SH-SY5Y (cell line): ENCODE measurements around the gene PRXL2B.

Experiments
- GATA2 ChIP-seq: IDR thresholded peaks from 2 replicates; pipeline ENCODE4 v1.6.1; 2011; ENCODE audit warnings: mild to moderate bottlenecking, low read depth, low read length
- GATA3 ChIP-seq: IDR thresholded peaks from 2 replicates; pipeline ENCODE4 v1.6.1; 2011; ENCODE audit warnings: low read depth, mild to moderate bottlenecking, low read length, moderate library complexity

GRCh38 chr1:2582391-2582790 lies 4.2 kb upstream of the PRXL2B start:
- no peak for TF ChIP-seq GATA2
- no peak for TF ChIP-seq GATA3
